ENCODE results near the gene PSMD6. TPM values are rescaled to one million over a fixed set of nuclear protein-coding genes. Genes with fewer than 3 reads are reported as not detected.

PSMD6 gene
- total RNA-seq, 2 experiments from 2014 or later: 68.0 to 94.9 TPM

DNA sequence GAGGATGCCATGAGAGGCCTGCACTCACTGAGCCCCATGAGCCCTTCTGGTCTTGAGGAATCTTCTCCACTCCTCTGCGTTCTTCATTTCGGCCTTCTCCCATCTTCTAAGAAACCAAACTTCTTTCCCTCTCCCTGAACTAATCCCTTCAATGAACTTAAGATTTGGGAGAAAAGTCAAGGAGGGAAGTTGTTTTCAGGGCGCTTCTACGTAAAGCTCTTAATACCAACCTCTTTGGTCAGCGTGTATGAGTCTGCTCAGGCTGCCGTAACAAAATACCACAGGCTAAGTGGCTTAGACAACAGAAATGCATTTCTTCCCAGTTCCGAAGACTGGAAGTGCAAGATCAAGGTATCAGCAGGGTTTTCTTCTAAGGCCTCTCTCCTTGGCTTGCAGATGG lies 13.8 kb upstream of the PSMD6 start:
- Mint-ChIP-seq H3K27me3 (peaks cover 33% of the 10 kb centered on the region), H3K4me3 (no peak overlapping the region), H3K4me1 (peaks cover 2% of the 10 kb centered on the region), H3K36me3 (peaks cover 3% of the 10 kb centered on the region), H3K27ac (no peak overlapping the region), H3K9me3 (ENCODE audit: low read depth) (peaks cover 6% of the 10 kb centered on the region)
- DNase-seq (no peak), ATAC-seq (no peak)
- CTCF ChIA-PET: interaction anchor here (2.6 kb wide), 1 partner anchor 13 kb away, joined by 6 read pairs; no protein-coding TSS in a partner anchor

GRCh38 chr3:64033069-64033468 lies 9.8 kb upstream of the PSMD6 start:
- DNase-seq (no peak), ATAC-seq (no peak)
- no peak overlapping the region for H3K4me3 Mint-ChIP-seq
- peaks cover 6% of the 10 kb centered on the region for H3K9me3 Mint-ChIP-seq (ENCODE audit: low read depth)
- H3K27ac Mint-ChIP-seq: no peak overlapping the region
- CTCF ChIA-PET: no interaction called here
- H3K4me1 Mint-ChIP-seq: peaks cover 11% of the 10 kb centered on the region
- peaks cover 39% of the 10 kb centered on the region for H3K27me3 Mint-ChIP-seq
- peaks cover 3% of the 10 kb centered on the region for H3K36me3 Mint-ChIP-seq

GRCh38 chr3:64031540-64032508 lies 8.5 kb upstream of the PSMD6 start:
- ATAC-seq (no peak), DNase-seq (no peak)
- H3K27me3 Mint-ChIP-seq: peaks cover 48% of the 10 kb centered on the region
- CTCF ChIA-PET: interaction anchor here (0.9 to 2.7 kb wide), 7 partner anchors 11 to 452 kb away, joined by 3 to 20 read pairs (median 4); no protein-coding TSS in a partner anchor
- H3K36me3 Mint-ChIP-seq: peaks cover 3% of the 10 kb centered on the region
- H3K27ac Mint-ChIP-seq: no peak overlapping the region
- no peak overlapping the region for H3K4me3 Mint-ChIP-seq
- H3K9me3 Mint-ChIP-seq (ENCODE audit: low read depth): peaks cover 6% of the 10 kb centered on the region
- H3K4me1 Mint-ChIP-seq: peaks cover 11% of the 10 kb centered on the region

GRCh38 chr3:64030741-64031140 lies 7.4 kb upstream of the PSMD6 start:
- Mint-ChIP-seq H3K36me3 (peaks cover 3% of the 10 kb centered on the region), H3K27ac (no peak overlapping the region), H3K4me3 (peak overlapping the region; percentile 65), H3K4me1 (peaks cover 13% of the 10 kb centered on the region), H3K27me3 (peaks cover 49% of the 10 kb centered on the region), H3K9me3 (ENCODE audit: low read depth) (peaks cover 6% of the 10 kb centered on the region)
- ATAC-seq (peak; percentile 94), DNase-seq (peak; percentile 76)
- CTCF ChIA-PET: interaction anchor here (0.9 to 2.7 kb wide), 12 partner anchors 13 to 457 kb away, joined by 3 to 20 read pairs (median 4); no protein-coding TSS in a partner anchor

GRCh38 chr3:64029287-64029686 lies 6.0 kb upstream of the PSMD6 start:
- H3K27ac Mint-ChIP-seq: no peak overlapping the region
- DNase-seq (no peak), ATAC-seq (no peak)
- H3K4me3 Mint-ChIP-seq: no peak overlapping the region
- H3K4me1 Mint-ChIP-seq: peaks cover 12% of the 10 kb centered on the region
- CTCF ChIA-PET: interaction anchor here (2.7 kb wide), 1 partner anchor 455 kb away, joined by 20 read pairs; no protein-coding TSS in a partner anchor
- peaks cover 3% of the 10 kb centered on the region for H3K9me3 Mint-ChIP-seq (ENCODE audit: low read depth)
- H3K27me3 Mint-ChIP-seq: peaks cover 43% of the 10 kb centered on the region
- peaks cover 2% of the 10 kb centered on the region for H3K36me3 Mint-ChIP-seq

DNA sequence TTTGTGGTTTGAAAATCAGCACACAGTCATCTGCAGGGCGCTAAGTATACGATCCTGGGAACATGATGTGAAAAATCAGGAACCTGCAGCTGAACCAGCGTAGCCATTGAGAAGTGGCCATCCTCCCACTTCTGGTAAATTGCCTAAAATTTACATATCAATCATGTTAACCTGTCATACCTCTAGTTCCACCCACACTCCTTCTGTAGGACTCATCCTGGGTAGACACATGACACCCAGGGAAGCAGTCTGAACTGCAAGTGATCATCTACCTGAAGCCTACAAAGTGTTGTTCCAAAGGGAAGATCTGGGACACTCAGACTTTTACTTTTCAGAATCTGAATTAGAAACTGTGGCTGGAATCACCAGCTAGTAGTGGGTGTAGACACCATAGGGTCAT lies 5.5 kb upstream of the PSMD6 start:
- H3K27ac Mint-ChIP-seq: no peak overlapping the region
- ATAC-seq: no peak
- CTCF ChIA-PET: no interaction called here
- peaks cover 37% of the 10 kb centered on the region for H3K27me3 Mint-ChIP-seq
- no peaks in the 10 kb centered on the region for H3K9me3 Mint-ChIP-seq (ENCODE audit: low read depth)
- H3K4me3 Mint-ChIP-seq: no peak overlapping the region
- DNase-seq: no peak
- no peaks in the 10 kb centered on the region for H3K36me3 Mint-ChIP-seq
- peaks cover 15% of the 10 kb centered on the region for H3K4me1 Mint-ChIP-seq

GRCh38 chr3:64027658-64028057 lies 4.4 kb upstream of the PSMD6 start:
- ATAC-seq: no peak

DNA sequence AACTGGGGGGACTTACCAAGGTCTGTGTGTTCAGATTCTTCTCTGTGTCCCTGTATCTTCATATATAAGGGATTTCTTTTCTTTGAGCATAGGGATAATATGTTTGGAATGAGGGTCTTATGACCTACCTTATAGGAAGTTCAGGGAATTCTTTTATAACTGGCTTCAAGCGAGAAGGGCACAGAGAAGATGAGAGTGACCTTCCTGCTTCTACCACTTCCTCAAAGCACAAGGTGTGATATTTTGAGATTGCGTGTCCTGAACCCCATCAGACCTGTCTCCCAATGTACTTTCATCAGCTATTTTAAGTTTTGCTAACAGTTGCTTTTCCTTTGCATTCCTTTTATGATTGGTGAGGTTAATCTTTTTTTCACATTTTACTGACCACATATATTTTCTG lies 3.1 kb upstream of the PSMD6 start:
- peaks cover 8% of the 10 kb centered on the region for H3K36me3 Mint-ChIP-seq
- no peak for ATAC-seq
- CTCF ChIA-PET: interaction anchor here (0.9 to 1.3 kb wide), 3 partner anchors 12 to 458 kb away, joined by 3 to 4 read pairs (median 3); no protein-coding TSS in a partner anchor

More at GRCh38 chr3:64027658-64028057, 4.4 kb upstream of the PSMD6 start:
- no peak overlapping the region for H3K27ac Mint-ChIP-seq
- no peak overlapping the region for H3K4me3 Mint-ChIP-seq
- no peaks in the 10 kb centered on the region for H3K36me3 Mint-ChIP-seq
- CTCF ChIA-PET: interaction anchor here (0.6 kb wide), 1 partner anchor 31 kb away, joined by 3 read pairs; no protein-coding TSS in a partner anchor
- H3K4me1 Mint-ChIP-seq: peaks cover 18% of the 10 kb centered on the region
- no peak for DNase-seq
- peaks cover 36% of the 10 kb centered on the region for H3K27me3 Mint-ChIP-seq
- H3K9me3 Mint-ChIP-seq (ENCODE audit: low read depth): no peaks in the 10 kb centered on the region

DNA sequence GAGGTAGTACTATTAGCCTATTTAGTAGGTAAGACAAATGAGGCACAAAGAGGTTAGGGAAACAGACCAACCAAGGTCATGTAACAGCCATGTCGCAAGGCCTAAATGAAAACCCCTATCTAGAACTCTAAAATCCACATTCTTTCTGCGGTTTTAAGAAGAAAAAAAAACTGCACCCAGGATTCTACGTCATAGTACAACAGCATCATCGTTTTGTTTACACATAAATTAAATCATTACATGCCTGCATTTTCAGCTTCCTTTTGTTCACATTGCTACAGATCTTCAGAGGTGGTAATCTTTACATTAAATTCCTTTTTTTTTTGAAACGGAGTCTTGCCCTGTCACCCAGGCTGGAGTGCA lies 548 bp upstream of the PSMD6 start:
- Mint-ChIP-seq H3K4me3 (peak overlapping the region; percentile 92), H3K4me1 (peaks cover 30% of the 10 kb centered on the region), H3K36me3 (peaks cover 17% of the 10 kb centered on the region), H3K27ac (peak overlapping the region; percentile 93), H3K9me3 (ENCODE audit: low read depth) (no peaks in the 10 kb centered on the region), H3K27me3 (peaks cover 21% of the 10 kb centered on the region)
- DNase-seq (no peak), ATAC-seq (no peak)
- CTCF ChIA-PET: interaction anchor here (0.6 to 4.6 kb wide), 24 partner anchors 10 to 461 kb away, joined by 3 to 18 read pairs (median 4); partner anchors contain the start of gene SCAANT1

More for the DNA sequence above, 3.1 kb upstream of the PSMD6 start:
- H3K4me1 Mint-ChIP-seq: peaks cover 29% of the 10 kb centered on the region
- peaks cover 31% of the 10 kb centered on the region for H3K27me3 Mint-ChIP-seq
- no peaks in the 10 kb centered on the region for H3K9me3 Mint-ChIP-seq (ENCODE audit: low read depth)
- no peak for DNase-seq
- no peak overlapping the region for H3K4me3 Mint-ChIP-seq
- no peak overlapping the region for H3K27ac Mint-ChIP-seq

GRCh38 chr3:64022451-64023186 lies 675 bp downstream of the PSMD6 start:
- ATAC-seq (no peak), DNase-seq (peak; percentile 45)
- Mint-ChIP-seq H3K9me3 (ENCODE audit: low read depth) (no peaks in the 10 kb centered on the region), H3K4me1 (peaks cover 30% of the 10 kb centered on the region), H3K4me3 (peak overlapping the region; percentile 92), H3K27ac (peak overlapping the region; percentile 93), H3K27me3 (peaks cover 8% of the 10 kb centered on the region), H3K36me3 (peaks cover 26% of the 10 kb centered on the region)
- CTCF ChIA-PET: interaction anchor here (0.7 to 4.6 kb wide), 17 partner anchors 10 to 441 kb away, joined by 3 to 18 read pairs (median 5); partner anchors contain the start of genes ATXN7, SCAANT1 and THOC7

DNA sequence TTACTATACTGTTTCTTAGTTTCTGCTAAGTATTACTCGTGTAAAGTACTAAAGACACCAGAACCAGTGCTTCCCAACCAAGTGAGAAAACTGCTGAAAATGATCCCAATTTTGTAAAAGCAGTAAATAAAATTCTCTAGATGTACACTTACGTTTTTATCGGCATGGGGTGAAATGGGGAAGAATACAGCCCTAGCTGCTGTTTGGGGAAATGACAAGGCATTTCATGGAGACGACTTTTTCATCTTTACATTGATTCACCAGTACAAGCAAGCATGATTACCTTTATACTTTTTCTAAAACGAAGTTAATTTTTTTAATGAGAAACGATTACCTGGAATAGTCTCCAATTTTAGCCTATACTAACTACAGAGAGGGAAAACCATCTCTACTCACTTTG lies 1.4 kb downstream of the PSMD6 start:
- H3K4me1 Mint-ChIP-seq: peaks cover 33% of the 10 kb centered on the region
- ATAC-seq (no peak), DNase-seq (no peak)
- H3K9me3 Mint-ChIP-seq (ENCODE audit: low read depth): no peaks in the 10 kb centered on the region
- H3K4me3 Mint-ChIP-seq: peak overlapping the region; percentile 92
- H3K27me3 Mint-ChIP-seq: peaks cover 1% of the 10 kb centered on the region
- peaks cover 33% of the 10 kb centered on the region for H3K36me3 Mint-ChIP-seq
- CTCF ChIA-PET: interaction anchor here (1.2 to 4.6 kb wide), 7 partner anchors 10 to 158 kb away, joined by 4 to 18 read pairs (median 11); partner anchors contain the start of genes ATXN7, SCAANT1 and THOC7
- H3K27ac Mint-ChIP-seq: peak overlapping the region; percentile 93

DNA sequence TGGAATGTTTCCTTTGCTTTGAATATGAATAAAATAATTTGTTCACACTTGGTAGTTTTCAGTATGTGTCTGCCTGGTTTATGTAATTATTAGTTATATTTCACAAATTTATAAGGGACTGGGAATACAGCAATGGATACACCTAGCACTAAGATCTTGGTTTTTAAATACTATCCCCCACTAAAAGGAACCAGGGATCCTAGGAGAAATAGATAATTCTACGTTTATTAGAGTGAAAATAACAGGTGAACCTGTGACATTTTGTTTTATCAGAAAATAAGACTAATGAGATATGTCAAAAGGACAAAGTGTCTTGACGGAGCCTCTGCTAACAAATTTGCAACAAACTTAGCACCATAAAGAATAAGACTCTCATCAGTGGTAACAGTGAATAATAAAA lies 3.4 kb downstream of the PSMD6 start:
- Mint-ChIP-seq H3K27me3 (no peaks in the 10 kb centered on the region), H3K4me3 (no peak overlapping the region), H3K9me3 (ENCODE audit: low read depth) (no peaks in the 10 kb centered on the region), H3K36me3 (peaks cover 41% of the 10 kb centered on the region), H3K27ac (no peak overlapping the region), H3K4me1 (peaks cover 33% of the 10 kb centered on the region)
- CTCF ChIA-PET: interaction anchor here (4.6 kb wide), 1 partner anchor 27 kb away, joined by 17 read pairs; no protein-coding TSS in a partner anchor
- no peak for ATAC-seq
- DNase-seq: no peak

GRCh38 chr3:64019271-64019670 lies 4.0 kb downstream of the PSMD6 start:
- Mint-ChIP-seq H3K9me3 (ENCODE audit: low read depth) (no peaks in the 10 kb centered on the region), H3K4me3 (no peak overlapping the region), H3K27me3 (no peaks in the 10 kb centered on the region), H3K4me1 (peaks cover 36% of the 10 kb centered on the region), H3K27ac (no peak overlapping the region), H3K36me3 (peaks cover 47% of the 10 kb centered on the region)
- CTCF ChIA-PET: interaction anchor here (1.2 to 1.4 kb wide), 2 partner anchors 26 to 52 kb away, joined by 4 to 5 read pairs; no protein-coding TSS in a partner anchor
- DNase-seq (no peak), ATAC-seq (no peak)
